GM23338 (cell line): ENCODE data around the gene DLG2. TPM values are rescaled to one million over a fixed set of nuclear protein-coding genes. Genes with fewer than 3 reads are reported as not detected.
"Not testable (repeated sequence)": the region's sequence is repeated elsewhere in the genome, so short reads cannot be mapped to it uniquely, and the experiment has no call there.

Experiments
- ATAC-seq: fragments of 200-7000 bp; cut with Tn5 transposase; 3 replicates; pipeline ENCODE4 v1.9.1; 2020
- DNase-seq: peaks from one replicate; pipeline ENCODE4 v3.0.0-alpha.2; 2015; ENCODE audit warnings: low spot score
- H2AFZ ChIP-seq: fragments of 200-600 bp; sonication (generic); 2 replicates; pipeline ENCODE4 v1.8.0; 2016; ENCODE audit warnings: antibody characterized with exemption, mild to moderate bottlenecking, moderate library complexity
- H3F3A ChIP-seq: fragments of 200-600 bp; sonication (generic); replicated peaks from 2 replicates; pipeline ENCODE4 v1.8.0; 2017; ENCODE audit warnings: antibody characterized with exemption, mixed run types, low read depth
- H3K27ac ChIP-seq: fragments of 200-600 bp; sonication (generic); 2 replicates; pipeline ENCODE4 v1.6.1; 2016; ENCODE audit warnings: low read depth
- H3K27me3 ChIP-seq: fragments of 200-600 bp; sonication (generic); 2 replicates; pipeline ENCODE4 v1.8.0; 2016; ENCODE audit warnings: mild to moderate bottlenecking, mixed run types, moderate library complexity; ENCODE audit not compliant: insufficient read depth
- H3K36me3 ChIP-seq: fragments of 200-600 bp; sonication (generic); 2 replicates; pipeline ENCODE4 v1.8.0; 2016; ENCODE audit warnings: mild to moderate bottlenecking; ENCODE audit not compliant: insufficient read depth
- H3K4me1 ChIP-seq: fragments of 200-600 bp; sonication (generic); 2 replicates; pipeline ENCODE4 v1.8.0; 2016; ENCODE audit warnings: mild to moderate bottlenecking, moderate library complexity; ENCODE audit not compliant: insufficient read depth
- H3K4me2 ChIP-seq: fragments of 200-600 bp; sonication (generic); 2 replicates; pipeline ENCODE4 v1.7.1; 2017; ENCODE audit warnings: mixed run types
- H3K4me3 ChIP-seq: fragments of 200-600 bp; sonication (generic); 2 replicates; pipeline ENCODE4 v1.6.1; 2016; ENCODE audit warnings: mixed run types
- H3K79me2 ChIP-seq: fragments of 200-600 bp; sonication (generic); replicated peaks from 2 replicates; pipeline ENCODE4 v1.8.0; 2017; ENCODE audit warnings: mild to moderate bottlenecking; ENCODE audit not compliant: insufficient read depth
- H3K9me2 ChIP-seq: fragments of 200-600 bp; sonication (generic); 2 replicates; pipeline ENCODE4 v1.8.0; 2017; ENCODE audit not compliant: insufficient read depth
- H4K20me1 ChIP-seq: fragments of 200-600 bp; sonication (generic); replicated peaks from 2 replicates; pipeline ENCODE4 v1.8.0; 2017; ENCODE audit warnings: mild to moderate bottlenecking; ENCODE audit not compliant: insufficient read depth
- H3K27ac Mint-ChIP-seq: 2 replicates; pipeline ENCODE4 v1.8.0; 2020; ENCODE audit warnings: inconsistent platforms, mild to moderate bottlenecking, moderate library complexity, mixed read lengths
- H3K27me3 Mint-ChIP-seq: 3 replicates; pipeline ENCODE4 v1.8.0; 2022; ENCODE audit warnings: low read depth, mild to moderate bottlenecking, moderate library complexity, mixed read lengths, inconsistent platforms; ENCODE audit not compliant: insufficient read depth, poor library complexity
- H3K36me3 Mint-ChIP-seq: 3 replicates; pipeline ENCODE4 v1.8.0; 2021; ENCODE audit warnings: low read depth, mild to moderate bottlenecking, inconsistent platforms, moderate library complexity, mixed read lengths
- H3K4me1 Mint-ChIP-seq: 3 replicates; pipeline ENCODE4 v1.8.0; 2020; ENCODE audit warnings: mild to moderate bottlenecking, inconsistent platforms, mixed read lengths
- H3K4me3 Mint-ChIP-seq: 3 replicates; pipeline ENCODE4 v1.8.0; 2021; ENCODE audit warnings: moderate library complexity, mild to moderate bottlenecking, inconsistent platforms, mixed read lengths
- H3K9me3 Mint-ChIP-seq: 3 replicates; pipeline ENCODE4 v1.8.0; 2020; ENCODE audit warnings: moderate library complexity, mild to moderate bottlenecking, inconsistent platforms, mixed read lengths
- CTCF ChIP-seq, 2 experiments: fragments of 200-600 bp in 1 of 2; sonication (generic) in 1 of 2; conservative IDR thresholded peaks; 2 replicates each; pipeline versions ENCODE4 v1.5.1 to v1.6.1; 2016 to 2017; ENCODE audit warnings: antibody characterized with exemption in 2 of 2, low read depth in 2 of 2, mild to moderate bottlenecking in 2 of 2, moderate library complexity in 1 of 2
- EZH2phosphoT487 ChIP-seq: fragments of 200-600 bp; sonication (generic); IDR thresholded peaks from one replicate; pipeline ENCODE4 v1.8.1; 2018; ENCODE audit warnings: antibody characterized with exemption; ENCODE audit not compliant: unreplicated experiment
- JUNB ChIP-seq: IDR thresholded peaks from one replicate; pipeline ENCODE4 v1.6.1; 2016; ENCODE audit warnings: antibody characterized with exemption; ENCODE audit not compliant: unreplicated experiment
- NANOG ChIP-seq: IDR thresholded peaks from 2 replicates; pipeline ENCODE4 v1.6.1; 2016; ENCODE audit warnings: antibody characterized with exemption, borderline replicate concordance
- REST ChIP-seq: IDR thresholded peaks from one replicate; pipeline ENCODE4 v1.6.1; 2018; ENCODE audit warnings: antibody characterized with exemption; ENCODE audit not compliant: unreplicated experiment
- STAT1 ChIP-seq: IDR thresholded peaks from one replicate; pipeline ENCODE4 v1.6.1; 2016; ENCODE audit warnings: antibody characterized with exemption; ENCODE audit not compliant: unreplicated experiment
- ZNF114 ChIP-seq: fragments of 250-450 bp; sonication (Bioruptor Pico); IDR thresholded peaks from 2 replicates; pipeline ENCODE4 v1.5.0; 2020; ENCODE audit warnings: mild to moderate bottlenecking, moderate library complexity
- polyA plus RNA-seq: library from polyadenylated mRNA; unstranded; fragments of >200 nt; fragmentation: Nextera tagmentation; extraction: Ambion mirVana; gene quantifications from 2 replicates; pipeline ENCODE4 v1.2.1, GENCODE V29; 2016
- total RNA-seq: library from RNA; depleted of rRNA; stranded (reverse); fragments of >200 nt; shearing (Covaris generic); gene quantifications from 2 replicates; pipeline ENCODE4 v1.2.3, GENCODE V29; 2014

DLG2 gene
- total and polyA plus RNA-seq, 2 experiments from 2014 or later: 19.8 to 21.5 TPM

- no peak for TF ChIP-seq REST
Observed at GRCh38 chr11:84990141-84990540, 637.0 kb downstream of the DLG2 start (continued).

- H3K9me2 ChIP-seq, H3K4me2 ChIP-seq, H2AFZ ChIP-seq, H3K4me3 ChIP-seq, H3K79me2 ChIP-seq, H3K27ac ChIP-seq, H3K9me3 Mint-ChIP-seq, H3K4me3 Mint-ChIP-seq, H3K27ac Mint-ChIP-seq, DNase-seq, H3K27me3 ChIP-seq, H3K4me1 Mint-ChIP-seq, H3F3A ChIP-seq, ATAC-seq, H4K20me1 ChIP-seq, H3K36me3 ChIP-seq, H3K4me1 ChIP-seq, H3K27me3 Mint-ChIP-seq: not testable (repeated sequence)
- peaks cover 16% of the 10 kb centered on the region for H3K36me3 Mint-ChIP-seq
Observed at GRCh38 chr11:84987686-84988187, 639.4 kb downstream of the DLG2 start.

- ATAC-seq: no peak
- H3K9me2 ChIP-seq: no peaks in the 10 kb centered on the region; the same call in 1 of the 2 replicates
- H3K4me2 ChIP-seq: no peak overlapping the region
- H3K4me1 Mint-ChIP-seq: no peaks in the 10 kb centered on the region
- H3K4me3 ChIP-seq: no peak overlapping the region
- H4K20me1 ChIP-seq: no peaks in the 10 kb centered on the region
- no peaks in the 10 kb centered on the region for H3K27me3 ChIP-seq
- H3F3A ChIP-seq: no peaks in the 10 kb centered on the region
- H2AFZ ChIP-seq: no peak overlapping the region
- H3K27me3 Mint-ChIP-seq: no peaks in the 10 kb centered on the region
- H3K36me3 Mint-ChIP-seq: peaks cover 12% of the 10 kb centered on the region
- no peak overlapping the region for H3K27ac Mint-ChIP-seq
- TF ChIP-seq NANOG: no peak
- H3K36me3 ChIP-seq: no peaks in the 10 kb centered on the region; the same call in 1 of the 2 replicates
- H3K4me1 ChIP-seq: no peaks in the 10 kb centered on the region
- no peak overlapping the region for H3K4me3 Mint-ChIP-seq
- no peak for DNase-seq
- H3K27ac ChIP-seq: no peak overlapping the region
- no peaks in the 10 kb centered on the region for H3K79me2 ChIP-seq
- H3K9me3 Mint-ChIP-seq: peaks cover 17% of the 10 kb centered on the region; the same call in 2 of the 3 replicates
Observed at GRCh38 chr11:84981301-84981700, 645.8 kb downstream of the DLG2 start.

- Histone ChIP-seq H3K4me1 (peaks cover 3% of the 10 kb centered on the region; the same call in 1 of the 2 replicates), H4K20me1 (no peaks in the 10 kb centered on the region), H3K79me2 (no peaks in the 10 kb centered on the region), H3K9me2 (no peaks in the 10 kb centered on the region; the same call in 1 of the 2 replicates), H3K4me2 (no peak overlapping the region), H3F3A (no peaks in the 10 kb centered on the region), H3K4me3 (no peak overlapping the region), H3K36me3 (no peaks in the 10 kb centered on the region), H2AFZ (no peak overlapping the region), H3K27ac (no peak overlapping the region), H3K27me3 (no peaks in the 10 kb centered on the region)
- H3K36me3 Mint-ChIP-seq: no peaks in the 10 kb centered on the region
- no peak for ATAC-seq
- no peak overlapping the region for H3K27ac Mint-ChIP-seq
- peaks cover 18% of the 10 kb centered on the region for H3K4me1 Mint-ChIP-seq
- no peaks in the 10 kb centered on the region for H3K27me3 Mint-ChIP-seq
- DNase-seq: no peak
- H3K9me3 Mint-ChIP-seq: no peaks in the 10 kb centered on the region
- no peak overlapping the region for H3K4me3 Mint-ChIP-seq
- TF ChIP-seq JUNB (no peak), EZH2phosphoT487 (no peak), STAT1 (no peak), ZNF114 (CRISPR knock-in tag) (no peak), CTCF (conservative IDR thresholded peaks at IDR 0.05; ENCODE audit: low read depth in 2 of 2) (no peak)
Observed at GRCh38 chr11:84969103-84969502, 658.0 kb downstream of the DLG2 start.
